Naive thymus-derived CD4-positive, alpha-beta T cell (primary cell): ENCODE data around the gene PDZD8. TPM values are rescaled to one million over a fixed set of nuclear protein-coding genes. Genes with fewer than 3 reads are reported as not detected.
"Not testable (repeated sequence)": the region's sequence is repeated elsewhere in the genome, so short reads cannot be mapped to it uniquely, and the experiment has no call there.

Experiments
- ATAC-seq: fragments of 150-1000 bp; cut with Tn5 transposase; 2 replicates; pipeline ENCODE4 v1.10.0; 2021; ENCODE audit warnings: mild to moderate bottlenecking, moderate library complexity
- CTCF ChIA-PET: fragments of 350-600 bp; sonication (Branson Sonifier 250); formaldehyde crosslinking; loops from one replicate; lab custom pipeline; 2021; ENCODE audit warnings: antibody characterized with exemption; lab: Charles Lee
- POLR2A ChIA-PET: fragments of 350-600 bp; sonication (Branson Sonifier 250); formaldehyde crosslinking; loops from one replicate; lab custom pipeline; 2021; ENCODE audit warnings: antibody characterized with exemption, inconsistent platforms; lab: Charles Lee
- DNase-seq, 9 donors: peaks; one replicate each; pipeline versions ENCODE4 v3.0.0 to v3.0.0-alpha.2; 2020 to 2022; ENCODE audit warnings: mixed read lengths in 1 of 9
- H3K27ac ChIP-seq: one replicate; pipeline ENCODE4 v1.7.0; 2013; ENCODE audit warnings: mild to moderate bottlenecking, low read depth, low read length, moderate library complexity
- H3K27me3 ChIP-seq, 2 donors: one replicate each; pipeline ENCODE4 v1.7.0; 2013; ENCODE audit warnings: low read length in 2 of 2, mild to moderate bottlenecking in 2 of 2, moderate library complexity in 2 of 2; ENCODE audit not compliant: control insufficient read depth in 2 of 2, insufficient read depth in 2 of 2
- H3K36me3 ChIP-seq, 3 experiments: 1 replicate in 2 of 3; 2 replicates in 1 of 3; pipeline ENCODE4 v1.7.0; 2013; ENCODE audit warnings: low read length in 3 of 3, mild to moderate bottlenecking in 3 of 3, moderate library complexity in 1 of 3; ENCODE audit not compliant: insufficient read depth in 3 of 3, control insufficient read depth in 2 of 3
- H3K4me1 ChIP-seq, 2 donors: one replicate each; pipeline ENCODE4 v1.7.0; 2013; ENCODE audit warnings: low read length in 2 of 2, mild to moderate bottlenecking in 2 of 2, moderate library complexity in 1 of 2; ENCODE audit not compliant: control insufficient read depth in 2 of 2, insufficient read depth in 2 of 2
- H3K4me3 ChIP-seq: 2 replicates; pipeline ENCODE4 v1.7.0; 2013; ENCODE audit warnings: mild to moderate bottlenecking, low read length
- H3K9me3 ChIP-seq, 3 experiments: 1 replicate in 2 of 3; 2 replicates in 1 of 3; pipeline ENCODE4 v1.7.0; 2013; ENCODE audit warnings: low read length in 3 of 3; ENCODE audit not compliant: control insufficient read depth in 2 of 3
- H3K27ac Mint-ChIP-seq, 9 donors: one replicate each; pipeline ENCODE4 v1.8.0; 2020 to 2022; ENCODE audit warnings: mixed read lengths in 9 of 9, mild to moderate bottlenecking in 8 of 9, moderate library complexity in 5 of 9, inconsistent platforms in 2 of 9
- H3K27me3 Mint-ChIP-seq, 5 donors: one replicate each; pipeline ENCODE4 v1.8.0; 2021 to 2022; ENCODE audit warnings: mixed read lengths in 5 of 5, mild to moderate bottlenecking in 1 of 5
- H3K36me3 Mint-ChIP-seq, 5 donors: one replicate each; pipeline ENCODE4 v1.8.0; 2020 to 2022; ENCODE audit warnings: mixed read lengths in 5 of 5, mild to moderate bottlenecking in 3 of 5, inconsistent platforms in 1 of 5
- H3K4me1 Mint-ChIP-seq, 7 donors: one replicate each; pipeline ENCODE4 v1.8.0; 2020 to 2022; ENCODE audit warnings: mixed read lengths in 7 of 7, mild to moderate bottlenecking in 3 of 7, inconsistent platforms in 1 of 7
- H3K4me3 Mint-ChIP-seq, 10 donors: one replicate each; pipeline ENCODE4 v1.8.0; 2020 to 2022; ENCODE audit warnings: mild to moderate bottlenecking in 10 of 10, mixed read lengths in 10 of 10, moderate library complexity in 6 of 10, inconsistent platforms in 2 of 10
- H3K9me3 Mint-ChIP-seq, 11 donors: one replicate each; pipeline ENCODE4 v1.8.0; 2020 to 2022; ENCODE audit warnings: mixed read lengths in 11 of 11, mild to moderate bottlenecking in 4 of 11, inconsistent platforms in 1 of 11, moderate library complexity in 1 of 11
- intact Hi-C, 2 donors: fragments of 100-400 bp; cut with micrococcal nuclease; formaldehyde crosslinking; loops; one replicate each; pipeline ENCODE4 v1.15.1; 2023
- polyA plus RNA-seq, 2 donors: library from polyadenylated mRNA; unstranded; fragments of 300-500 nt; fragmentation: Illumina TruSeq; gene quantifications; one replicate each; pipeline ENCODE4 v1.2.3, GENCODE V29; 2021
- total RNA-seq, 6 experiments: library from RNA in 5 of 6; stranded (reverse) in 5 of 6; gene quantifications; 1 replicate in 5 of 6; 2 replicates in 1 of 6; pipeline ENCODE4 v1.2.3 and lab custom pipeline; 2021 to 2026

PDZD8 gene
- total and polyA plus RNA-seq, 7 experiments from 2014 or later, result 8.5 to 24.0 (median 12.7) TPM

DNA sequence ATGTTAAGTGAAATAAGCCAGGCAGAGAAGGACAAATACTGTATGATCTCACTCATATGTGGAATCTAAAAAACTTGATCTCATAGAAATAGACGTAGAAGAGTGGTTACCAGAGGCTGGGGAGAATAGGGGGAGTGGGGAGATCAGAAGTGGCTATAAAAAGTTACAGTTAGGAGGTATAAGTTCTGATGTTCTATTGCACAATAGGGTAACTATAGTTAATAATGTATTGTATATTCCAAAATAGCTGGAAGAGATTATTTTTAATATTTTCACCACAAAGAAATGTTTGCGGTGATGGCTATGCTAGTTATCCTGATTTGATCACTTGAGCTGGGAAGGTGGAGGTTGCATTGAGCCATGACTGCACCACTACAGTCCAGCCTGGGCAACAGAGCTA is 80.5 kb downstream of the PDZD8 start:
- no peak for ATAC-seq
- Histone ChIP-seq H3K9me3 (no peaks in the 10 kb centered on the region), H3K36me3 (no peaks in the 10 kb centered on the region), H3K4me3 (no peak overlapping the region), H3K27me3 (no peaks in the 10 kb centered on the region), H3K27ac (no peak overlapping the region), H3K4me1 (no peaks in the 10 kb centered on the region)
- Mint-ChIP-seq H3K36me3 (peaks cover 2 to 28% (median 17%) of the 10 kb centered on the region in 5 donors), H3K4me3 (no peak overlapping the region), H3K27me3 (no peaks in the 10 kb centered on the region), H3K9me3 (peaks cover 0 to 7% (median 3%) of the 10 kb centered on the region in 11 donors), H3K27ac (no peak overlapping the region), H3K4me1 (peaks cover 0 to 9% (median 4%) of the 10 kb centered on the region in 7 donors)
- no peak for DNase-seq
- POLR2A ChIA-PET, result no interaction called here
- CTCF ChIA-PET, result no interaction called here
- intact Hi-C loops, result no loop called here

DNA sequence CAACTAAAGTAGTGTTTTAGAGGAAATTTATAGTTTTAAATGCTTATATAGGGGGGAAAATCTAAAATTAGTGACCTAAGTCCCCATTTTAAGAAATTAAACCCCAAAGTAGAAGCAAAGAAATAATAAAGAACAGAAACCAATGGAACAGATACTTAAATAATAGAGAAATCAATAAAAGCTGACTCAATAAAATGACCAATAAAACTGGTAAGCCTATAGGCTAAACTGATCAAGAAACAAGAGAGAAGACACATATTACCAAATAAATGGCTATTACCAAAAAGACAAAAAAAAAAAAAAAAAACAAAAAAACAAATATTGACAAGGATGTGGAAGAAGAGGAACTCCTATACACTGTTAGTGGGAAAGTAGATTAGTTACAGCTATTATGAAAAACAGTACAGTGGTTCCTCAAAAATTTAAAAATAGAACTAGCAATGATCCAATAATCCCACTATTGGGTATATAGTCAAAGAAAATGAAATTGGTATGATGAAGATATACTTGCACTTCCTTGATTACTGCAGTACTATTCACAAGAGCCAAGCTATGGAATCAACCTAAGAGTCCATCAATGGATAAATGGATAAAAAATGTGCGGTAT is 81.1 kb downstream of the PDZD8 start:
- Mint-ChIP-seq H3K9me3 (peaks cover 0 to 3% (median 0%) of the 10 kb centered on the region in 11 donors), H3K36me3 (peaks cover 0 to 28% (median 19%) of the 10 kb centered on the region in 5 donors), H3K4me3 (no peak overlapping the region), H3K27ac (no peak overlapping the region), H3K27me3 (no peaks in the 10 kb centered on the region), H3K4me1 (peaks cover 0 to 9% (median 4%) of the 10 kb centered on the region in 7 donors)
- no peaks in the 10 kb centered on the region for H3K27me3 ChIP-seq
- peaks cover 0 to 5% (median 0%) of the 10 kb centered on the region in 3 experiments for H3K36me3 ChIP-seq
- no peaks in the 10 kb centered on the region for H3K9me3 ChIP-seq
- ChIA-PET POLR2A (no interaction called here), CTCF (no interaction called here)
- no peaks in the 10 kb centered on the region for H3K4me1 ChIP-seq
- intact Hi-C loops, result no loop called here
- DNase-seq (no peak), ATAC-seq (no peak)
- H3K27ac ChIP-seq, result no peak overlapping the region
- no peak overlapping the region for H3K4me3 ChIP-seq

DNA sequence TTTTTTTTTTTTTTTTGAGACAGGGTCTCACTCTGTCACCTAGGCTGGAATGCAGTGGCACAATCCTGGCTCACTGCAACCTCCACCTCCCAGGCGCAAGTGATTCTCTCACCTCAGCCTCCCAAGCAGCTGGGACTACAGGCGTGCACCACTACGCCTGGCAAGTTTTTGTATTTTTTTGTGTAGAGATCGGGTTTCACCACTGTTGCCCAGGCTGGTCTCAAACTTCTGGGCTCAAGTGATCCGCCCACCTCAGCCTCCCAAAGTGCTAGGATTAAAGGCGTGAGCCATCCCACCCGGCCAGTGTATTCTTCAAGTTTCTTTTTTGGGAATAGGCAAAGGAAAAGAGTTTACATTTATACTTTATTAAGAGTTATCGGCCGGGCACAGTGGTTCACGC is 84.4 kb downstream of the PDZD8 start:
- ATAC-seq, CTCF ChIA-PET, intact Hi-C loops, H3K4me3 ChIP-seq, H3K27ac Mint-ChIP-seq, POLR2A ChIA-PET, H3K27me3 ChIP-seq, H3K27ac ChIP-seq, H3K4me1 ChIP-seq, H3K27me3 Mint-ChIP-seq, H3K9me3 Mint-ChIP-seq, DNase-seq, H3K4me3 Mint-ChIP-seq, H3K9me3 ChIP-seq, H3K4me1 Mint-ChIP-seq: not testable (repeated sequence)
- H3K36me3 Mint-ChIP-seq, result peaks cover 0 to 20% (median 13%) of the 10 kb centered on the region in 5 donors
- peaks cover 0 to 12% (median 0%) of the 10 kb centered on the region in 3 experiments for H3K36me3 ChIP-seq

DNA sequence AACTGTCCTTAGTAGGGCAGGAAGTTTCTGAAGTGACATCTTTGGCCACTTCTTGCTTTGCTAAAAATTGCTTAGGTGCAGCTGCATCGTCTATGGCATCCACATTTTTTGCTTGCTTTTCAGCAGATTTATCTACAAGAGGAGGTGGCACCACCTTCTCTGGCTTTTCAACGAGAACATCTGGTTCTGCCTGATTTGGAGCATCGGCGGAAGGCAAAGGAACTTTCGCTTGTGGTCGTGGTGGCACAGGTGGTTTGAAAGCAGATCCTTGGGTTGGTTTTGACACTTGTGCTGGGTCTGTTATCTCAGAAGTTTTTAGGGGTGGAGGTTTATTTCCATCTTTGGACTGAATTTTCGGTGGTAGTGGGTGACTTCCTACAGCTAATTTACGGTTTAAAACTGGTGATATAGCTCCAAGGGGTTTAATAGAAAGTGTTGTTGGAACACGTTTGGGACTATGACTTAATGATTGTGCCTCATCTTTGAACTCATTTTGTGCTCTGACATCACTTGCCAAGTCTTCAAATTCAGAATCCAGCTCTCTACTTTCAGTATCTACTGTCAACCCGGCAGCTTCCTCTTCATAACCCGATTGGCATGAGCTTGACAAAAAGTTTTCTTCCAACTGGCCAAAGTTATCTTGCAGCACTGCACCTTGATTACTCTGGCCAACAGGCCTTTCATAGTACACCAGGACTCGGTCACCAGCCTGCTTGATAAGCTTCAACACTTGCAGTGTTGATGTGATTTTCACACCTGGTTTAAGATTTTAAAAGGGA is 90.3 kb downstream of the PDZD8 start:
- Mint-ChIP-seq H3K4me1 (peaks cover 0 to 5% (median 0%) of the 10 kb centered on the region in 7 donors), H3K27me3 (no peaks in the 10 kb centered on the region), H3K4me3 (peak overlapping the region in 1 of 10 donors; percentile 45), H3K27ac (peak overlapping the region in 3 of 9 donors; percentile 23 to 76 (median 35)), H3K9me3 (no peaks in the 10 kb centered on the region), H3K36me3 (peaks cover 0 to 35% (median 18%) of the 10 kb centered on the region in 5 donors)
- ChIA-PET CTCF (no interaction called here), POLR2A (no interaction called here)
- Histone ChIP-seq H3K4me3 (no peak overlapping the region), H3K4me1 (no peaks in the 10 kb centered on the region), H3K27ac (no peak overlapping the region), H3K9me3 (no peaks in the 10 kb centered on the region), H3K27me3 (no peaks in the 10 kb centered on the region), H3K36me3 (peaks cover 0 to 33% (median 0%) of the 10 kb centered on the region in 3 experiments)
- intact Hi-C loops, result no loop called here
- DNase-seq (peak in 1 of 9 donors; percentile 37), ATAC-seq (no peak)

DNA sequence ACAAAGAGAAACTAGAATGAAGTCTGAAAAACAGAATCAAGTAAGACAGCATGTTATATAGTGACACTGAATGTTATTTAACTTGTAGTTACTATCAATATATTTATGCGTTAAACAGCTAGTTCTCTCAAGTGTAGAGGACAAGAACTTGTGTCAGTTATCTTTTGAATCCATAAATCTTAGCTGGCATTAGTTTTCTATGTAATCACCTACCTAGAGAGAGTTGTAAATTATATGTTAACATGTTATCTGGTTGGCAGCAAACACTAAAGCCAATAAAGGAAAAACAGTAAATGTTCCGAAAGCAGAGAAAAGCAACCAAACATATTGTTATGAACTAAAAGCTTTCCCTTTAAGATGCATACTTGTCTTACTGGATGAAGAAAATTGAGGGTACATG is 97.6 kb downstream of the PDZD8 start:
- Mint-ChIP-seq H3K9me3 (no peaks in the 10 kb centered on the region), H3K36me3 (peaks cover 0 to 13% (median 0%) of the 10 kb centered on the region in 5 donors), H3K4me3 (no peak overlapping the region), H3K27me3 (no peaks in the 10 kb centered on the region), H3K27ac (no peak overlapping the region), H3K4me1 (no peaks in the 10 kb centered on the region)
- H3K9me3 ChIP-seq, result no peaks in the 10 kb centered on the region
- no peaks in the 10 kb centered on the region for H3K27me3 ChIP-seq
- ChIA-PET POLR2A (no interaction called here), CTCF (no interaction called here)
- no peaks in the 10 kb centered on the region for H3K4me1 ChIP-seq
- no peaks in the 10 kb centered on the region for H3K36me3 ChIP-seq
- H3K27ac ChIP-seq, result no peak overlapping the region
- H3K4me3 ChIP-seq, result no peak overlapping the region
- no peak for ATAC-seq
- intact Hi-C loops, result no loop called here
- no peak for DNase-seq

DNA sequence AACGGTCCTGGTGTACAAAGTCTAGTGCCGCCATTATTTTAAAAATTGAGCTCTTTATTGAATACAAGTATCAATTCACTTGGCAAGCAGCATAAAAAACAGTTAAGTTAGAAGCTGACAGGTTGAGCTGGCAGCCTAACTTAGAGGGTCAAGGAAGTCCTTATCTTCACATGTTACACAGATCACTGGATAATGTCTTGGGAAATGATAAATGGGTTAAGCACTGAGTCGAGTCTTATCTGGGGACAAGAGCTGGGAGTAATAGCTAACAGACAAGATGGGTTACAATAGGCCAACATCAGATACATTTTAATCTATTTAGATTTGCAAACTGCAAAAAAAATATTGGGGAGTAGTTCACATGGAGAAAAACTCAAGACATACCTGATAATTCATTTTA is 100.1 kb downstream of the PDZD8 start:
- Mint-ChIP-seq H3K9me3 (no peaks in the 10 kb centered on the region), H3K4me3 (no peak overlapping the region), H3K27me3 (no peaks in the 10 kb centered on the region), H3K4me1 (no peaks in the 10 kb centered on the region), H3K36me3 (peaks cover 0 to 9% (median 0%) of the 10 kb centered on the region in 5 donors), H3K27ac (no peak overlapping the region)
- Histone ChIP-seq H3K4me3 (no peak overlapping the region), H3K4me1 (no peaks in the 10 kb centered on the region), H3K9me3 (no peaks in the 10 kb centered on the region), H3K27me3 (no peaks in the 10 kb centered on the region), H3K36me3 (no peaks in the 10 kb centered on the region), H3K27ac (no peak overlapping the region)
- ATAC-seq (no peak), DNase-seq (no peak)
- intact Hi-C loops, result no loop called here
- ChIA-PET POLR2A (no interaction called here), CTCF (no interaction called here)
